Activated T-helper 1 cell treated with anti-CD3 and anti-CD28 coated beads, Interleukin-12 subunit alpha, Interleukin-12 subunit beta, Interleukin-2, Interleukin-4 antibody, amounts not matched to agents 30 ng/mL and 10 ng/mL and 1 ng/mL, durations not matched to agents 14 hours and 24 hours and 36 hours (primary cell): ENCODE data around the gene WWTR1. TPM values are rescaled to one million over a fixed set of nuclear protein-coding genes. Genes with fewer than 3 reads are reported as not detected.

Source experiments
- DNase-seq: peaks from one replicate; pipeline ENCODE4 v3.0.0; 2021; ENCODE audit warnings: low spot score
- H3K27ac Mint-ChIP-seq: one replicate; pipeline ENCODE4 v1.8.0; 2021; ENCODE audit warnings: mild to moderate bottlenecking, mixed read lengths
- H3K27me3 Mint-ChIP-seq: one replicate; pipeline ENCODE4 v1.8.0; 2022; ENCODE audit warnings: mild to moderate bottlenecking, moderate library complexity, mixed read lengths; ENCODE audit not compliant: insufficient read depth
- H3K36me3 Mint-ChIP-seq: one replicate; pipeline ENCODE4 v1.8.0; 2021; ENCODE audit warnings: low read depth, mixed read lengths
- H3K4me1 Mint-ChIP-seq: one replicate; pipeline ENCODE4 v1.8.0; 2021; ENCODE audit warnings: low read depth, mixed read lengths
- H3K4me3 Mint-ChIP-seq: one replicate; pipeline ENCODE4 v1.8.0; 2021; ENCODE audit warnings: mild to moderate bottlenecking, moderate library complexity, mixed read lengths
- H3K9me3 Mint-ChIP-seq: one replicate; pipeline ENCODE4 v1.8.0; 2021; ENCODE audit warnings: mixed read lengths
- intact Hi-C: fragments of 100-400 bp; cut with micrococcal nuclease; formaldehyde crosslinking; loops from one replicate; pipeline ENCODE4 v1.15.1; 2024
- total RNA-seq: library from RNA; stranded (reverse); gene quantifications from 2 replicates; pipeline ENCODE4 v1.2.3, GENCODE V29; 2022

Gene WWTR1
- total RNA-seq, 1 donor from 2014 or later: 0.57 TPM

DNA sequence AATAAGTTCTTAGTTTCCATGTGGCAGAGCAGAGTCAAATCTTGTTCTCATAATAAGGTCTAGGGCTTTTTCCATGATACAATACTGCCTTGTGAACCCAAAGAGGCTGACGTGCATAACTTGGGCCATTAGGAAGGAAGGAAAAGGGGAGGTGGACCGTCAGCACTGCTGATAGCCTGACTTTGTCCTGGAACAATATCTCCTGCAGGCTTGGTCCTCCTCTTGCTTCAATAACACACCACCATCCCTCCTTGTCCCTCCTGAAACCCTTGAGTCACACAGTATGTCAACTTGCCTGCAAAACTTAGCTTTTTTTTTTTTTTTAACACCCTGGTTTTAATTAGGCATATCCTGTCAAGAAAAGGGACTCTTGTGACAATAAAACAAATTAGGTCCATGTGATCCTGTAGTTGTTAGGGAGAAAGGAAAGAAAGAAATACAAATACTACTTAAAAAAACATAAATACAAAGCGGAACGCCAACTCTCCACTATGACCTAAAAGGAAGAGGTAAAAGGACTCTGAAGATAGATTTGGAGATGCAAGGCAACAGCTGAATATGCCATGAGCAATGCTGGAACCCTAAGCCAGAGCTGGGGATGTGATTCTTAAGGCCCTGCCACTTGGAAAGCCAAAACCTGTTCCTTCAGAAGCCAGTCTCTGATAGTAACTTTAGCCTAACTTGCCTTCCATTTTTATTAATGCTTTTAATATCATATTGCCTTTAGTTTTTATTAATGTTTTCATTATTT is 67.0 kb downstream of the WWTR1 start:
- no peaks in the 10 kb centered on the region for H3K4me1 Mint-ChIP-seq
- no peaks in the 10 kb centered on the region for H3K9me3 Mint-ChIP-seq
- H3K36me3 Mint-ChIP-seq: no peaks in the 10 kb centered on the region
- H3K27me3 Mint-ChIP-seq: peaks cover 21% of the 10 kb centered on the region
- H3K4me3 Mint-ChIP-seq: no peak overlapping the region
- intact Hi-C loops: no loop called here
- no peak for DNase-seq
- no peak overlapping the region for H3K27ac Mint-ChIP-seq

DNA sequence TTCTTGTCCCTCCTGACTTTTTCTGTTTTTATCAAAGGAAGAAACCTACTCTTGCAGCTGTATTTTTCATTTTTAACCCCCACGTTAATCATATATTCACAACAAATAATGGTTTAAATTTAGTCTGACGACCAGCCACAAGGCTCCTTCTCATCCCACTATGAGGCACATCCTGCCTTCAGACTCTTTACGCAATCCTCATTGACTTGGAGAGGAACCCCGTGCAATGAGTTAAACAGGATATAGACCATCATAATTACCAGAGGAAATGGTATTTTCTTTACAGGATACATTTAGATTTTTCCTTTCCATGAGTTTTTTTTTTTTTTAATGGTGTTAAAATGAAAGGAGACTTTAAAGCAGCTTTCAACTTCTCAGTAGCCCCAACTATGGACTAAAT is 68.5 kb downstream of the WWTR1 start:
- Mint-ChIP-seq H3K4me1 (no peaks in the 10 kb centered on the region), H3K36me3 (no peaks in the 10 kb centered on the region), H3K27ac (no peak overlapping the region), H3K27me3 (peaks cover 27% of the 10 kb centered on the region), H3K9me3 (no peaks in the 10 kb centered on the region), H3K4me3 (no peak overlapping the region)
- intact Hi-C loops: no loop called here
- no peak for DNase-seq

DNA sequence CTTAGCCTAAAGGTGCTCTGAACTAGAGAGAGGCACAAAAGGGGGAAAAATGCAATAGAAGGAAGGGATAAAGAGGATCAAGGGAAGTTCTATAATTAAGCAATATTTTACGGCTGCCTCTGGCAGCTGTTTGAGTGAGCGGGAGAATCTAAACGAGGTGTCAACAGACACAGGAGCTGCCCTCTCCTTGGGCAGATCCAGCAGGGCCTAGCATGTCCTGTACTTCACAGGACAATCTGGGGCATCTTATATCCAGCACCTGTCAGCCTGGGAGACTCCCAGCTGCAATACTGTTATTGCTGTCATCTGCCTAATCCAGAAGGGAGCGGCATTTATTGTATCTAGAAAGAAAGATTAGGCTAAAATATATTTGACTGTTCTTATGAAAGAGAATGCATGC is 68.9 kb downstream of the WWTR1 start:
- Mint-ChIP-seq H3K9me3 (no peaks in the 10 kb centered on the region), H3K4me1 (no peaks in the 10 kb centered on the region), H3K4me3 (no peak overlapping the region), H3K27me3 (peaks cover 31% of the 10 kb centered on the region), H3K27ac (no peak overlapping the region), H3K36me3 (no peaks in the 10 kb centered on the region)
- intact Hi-C loops: no loop called here
- DNase-seq: no peak

DNA sequence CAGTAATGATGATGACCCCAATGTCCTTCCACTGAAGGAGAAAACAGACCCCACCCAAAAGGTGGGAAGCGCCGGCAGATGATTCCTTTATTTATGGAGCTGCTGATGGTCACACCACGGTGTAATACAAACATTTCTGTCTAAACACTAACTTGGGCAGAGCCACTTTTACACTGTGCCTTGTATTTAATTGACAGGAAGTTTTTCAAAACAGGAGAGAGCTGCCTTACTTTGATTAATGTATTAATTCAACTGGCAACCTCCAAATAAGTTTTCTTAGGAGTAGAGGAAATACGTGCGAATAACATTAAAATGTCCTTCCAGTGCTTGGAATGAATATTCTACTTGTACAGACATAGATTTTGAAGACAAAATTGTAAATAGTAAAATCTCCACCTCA is 70.4 kb downstream of the WWTR1 start:
- DNase-seq: no peak
- Mint-ChIP-seq H3K4me1 (no peaks in the 10 kb centered on the region), H3K36me3 (no peaks in the 10 kb centered on the region), H3K27ac (no peak overlapping the region), H3K9me3 (no peaks in the 10 kb centered on the region), H3K4me3 (no peak overlapping the region), H3K27me3 (peaks cover 31% of the 10 kb centered on the region)
- intact Hi-C loops: no loop called here

DNA sequence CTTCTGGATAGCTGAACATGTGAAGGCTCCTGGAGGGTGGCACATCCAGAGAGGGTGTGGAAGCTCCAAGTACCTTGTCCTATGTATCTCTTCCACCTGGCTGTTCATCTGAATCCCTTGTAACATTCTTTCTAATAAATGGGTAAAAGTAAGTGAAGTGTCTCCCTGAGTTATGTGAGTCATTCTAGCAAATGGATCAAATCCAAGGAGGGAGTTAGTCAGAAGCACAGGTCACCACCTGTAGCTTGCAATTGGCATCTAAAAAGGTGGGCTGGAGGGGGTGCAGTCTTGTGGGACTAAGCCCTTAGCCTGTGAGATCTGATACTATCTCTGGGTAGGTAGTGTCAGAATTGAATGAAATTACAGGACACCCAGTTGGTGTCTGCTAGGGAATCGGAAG is 71.0 kb downstream of the WWTR1 start:
- no peak overlapping the region for H3K27ac Mint-ChIP-seq
- no peaks in the 10 kb centered on the region for H3K36me3 Mint-ChIP-seq
- H3K4me1 Mint-ChIP-seq: no peaks in the 10 kb centered on the region
- H3K9me3 Mint-ChIP-seq: no peaks in the 10 kb centered on the region
- H3K27me3 Mint-ChIP-seq: peaks cover 31% of the 10 kb centered on the region
- intact Hi-C loops: no loop called here
- no peak overlapping the region for H3K4me3 Mint-ChIP-seq
- DNase-seq: no peak

DNA sequence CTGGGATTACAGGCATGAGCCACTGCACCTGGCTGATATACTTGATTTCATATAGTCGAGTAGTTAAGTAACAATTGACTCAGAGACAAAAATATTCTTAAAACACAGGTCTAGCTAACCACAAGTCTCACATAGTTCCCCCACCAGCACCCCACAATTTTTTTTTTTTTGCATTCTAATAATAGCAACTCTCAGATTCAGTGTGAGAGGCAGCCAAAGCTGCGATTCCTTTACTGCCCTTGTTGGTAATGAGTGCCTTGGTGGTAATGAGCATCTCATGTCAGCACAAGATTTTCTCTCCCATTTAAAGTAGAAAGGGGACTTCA is 72.5 kb downstream of the WWTR1 start:
- Mint-ChIP-seq H3K9me3 (no peaks in the 10 kb centered on the region), H3K27ac (no peak overlapping the region), H3K4me1 (peaks cover 1% of the 10 kb centered on the region), H3K4me3 (no peak overlapping the region), H3K27me3 (peaks cover 30% of the 10 kb centered on the region), H3K36me3 (no peaks in the 10 kb centered on the region)
- DNase-seq: no peak
- intact Hi-C loops: no loop called here

DNA sequence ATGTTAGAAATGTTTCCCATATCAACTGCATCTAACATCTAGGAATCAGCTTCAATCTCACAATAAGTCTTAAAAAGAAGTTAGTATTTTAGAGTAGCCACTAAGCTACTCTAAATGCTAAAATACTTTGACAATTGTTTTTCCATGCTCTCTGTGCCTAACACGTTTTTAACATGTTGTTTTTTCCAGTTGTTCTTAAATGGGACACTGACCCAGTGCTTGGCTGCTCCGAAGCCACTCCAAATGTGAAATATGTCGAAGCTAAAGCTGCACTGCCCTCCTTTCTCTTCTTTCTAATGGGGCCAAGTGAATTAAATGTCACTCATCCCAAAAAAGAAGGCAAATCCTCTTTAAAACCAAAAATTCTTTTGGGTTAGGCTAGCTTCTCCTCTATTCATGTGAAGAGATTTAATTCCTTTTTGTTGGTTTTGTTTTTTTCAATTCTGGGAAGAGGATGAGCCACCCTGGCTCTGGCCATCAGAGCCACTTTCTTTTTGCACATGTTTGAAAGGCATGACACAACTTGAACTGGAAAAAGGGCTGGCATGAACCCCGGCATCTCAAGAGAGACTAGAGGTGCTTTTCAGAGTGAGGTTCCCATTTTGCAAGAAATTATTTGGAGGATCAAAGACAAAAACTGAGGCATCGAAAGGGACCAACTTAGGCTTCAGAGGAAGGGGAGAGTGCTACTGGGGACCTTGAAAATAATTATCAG is 73.7 kb downstream of the WWTR1 start:
- Mint-ChIP-seq H3K4me1 (peaks cover 14% of the 10 kb centered on the region), H3K9me3 (no peaks in the 10 kb centered on the region), H3K36me3 (no peaks in the 10 kb centered on the region), H3K27me3 (peaks cover 26% of the 10 kb centered on the region), H3K27ac (no peak overlapping the region), H3K4me3 (no peak overlapping the region)
- no peak for DNase-seq
- intact Hi-C loops: no loop called here

DNA sequence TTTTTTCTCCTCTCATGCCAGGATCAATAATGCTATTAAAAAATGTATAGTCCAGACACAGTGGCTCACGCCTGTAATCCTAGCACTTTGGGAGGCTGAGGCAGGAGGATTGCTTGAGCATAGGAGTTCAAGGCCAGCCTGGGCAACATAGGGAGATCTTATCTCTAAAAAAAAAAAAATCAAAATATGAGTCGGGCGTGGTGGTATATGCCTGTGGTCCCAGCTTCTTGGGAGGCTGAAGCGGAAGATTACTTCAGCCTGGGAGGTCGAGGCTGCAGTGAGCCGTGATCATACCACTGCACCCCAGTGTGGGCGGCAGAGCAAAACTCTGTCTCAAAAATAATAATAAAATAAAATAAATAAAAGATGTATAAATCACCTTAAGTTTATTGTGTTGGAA is 75.4 kb downstream of the WWTR1 start:
- no peak for DNase-seq
- no peak overlapping the region for H3K4me3 Mint-ChIP-seq
- H3K27me3 Mint-ChIP-seq: peaks cover 26% of the 10 kb centered on the region
- H3K36me3 Mint-ChIP-seq: peaks cover 3% of the 10 kb centered on the region
- H3K4me1 Mint-ChIP-seq: peaks cover 22% of the 10 kb centered on the region
- H3K27ac Mint-ChIP-seq: no peak overlapping the region
- intact Hi-C loops: no loop called here
- no peaks in the 10 kb centered on the region for H3K9me3 Mint-ChIP-seq

DNA sequence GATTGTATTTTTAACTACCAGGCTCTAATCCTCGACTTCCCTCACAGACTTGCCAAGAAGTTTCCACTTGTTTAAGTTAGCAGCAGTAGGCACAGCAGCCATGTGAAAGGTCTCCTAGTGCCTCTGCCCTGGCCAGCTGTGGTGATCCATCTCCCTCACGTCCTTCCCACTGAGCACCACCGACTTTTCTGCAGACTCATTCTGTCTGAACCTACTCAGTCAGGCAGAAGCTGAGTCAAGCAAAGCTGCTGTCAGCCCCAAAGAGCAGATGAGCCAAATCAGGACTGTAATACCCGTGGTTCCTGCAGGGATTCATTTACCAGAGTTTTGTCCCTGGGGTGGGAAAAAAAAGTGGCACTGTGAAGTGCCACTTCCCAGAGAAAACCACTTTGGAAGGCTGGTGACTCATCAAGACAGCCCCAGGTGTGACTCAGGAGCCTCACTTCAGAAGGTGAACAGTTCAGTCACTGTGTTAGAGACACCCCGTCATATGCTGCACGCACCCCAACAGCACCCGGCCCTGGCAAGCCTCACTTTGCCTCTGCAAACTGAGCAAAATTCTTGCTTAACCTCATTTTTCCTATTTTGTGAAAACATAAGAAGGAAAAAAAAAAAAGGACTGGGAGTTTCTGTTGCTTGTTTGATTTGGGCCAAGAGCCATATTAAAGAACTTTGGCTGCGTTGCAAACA is 76.0 kb downstream of the WWTR1 start:
- Mint-ChIP-seq H3K4me1 (peaks cover 22% of the 10 kb centered on the region), H3K4me3 (no peak overlapping the region), H3K27me3 (peaks cover 26% of the 10 kb centered on the region), H3K9me3 (no peaks in the 10 kb centered on the region), H3K36me3 (peaks cover 3% of the 10 kb centered on the region), H3K27ac (no peak overlapping the region)
- no peak for DNase-seq
- intact Hi-C loops: no loop called here

DNA sequence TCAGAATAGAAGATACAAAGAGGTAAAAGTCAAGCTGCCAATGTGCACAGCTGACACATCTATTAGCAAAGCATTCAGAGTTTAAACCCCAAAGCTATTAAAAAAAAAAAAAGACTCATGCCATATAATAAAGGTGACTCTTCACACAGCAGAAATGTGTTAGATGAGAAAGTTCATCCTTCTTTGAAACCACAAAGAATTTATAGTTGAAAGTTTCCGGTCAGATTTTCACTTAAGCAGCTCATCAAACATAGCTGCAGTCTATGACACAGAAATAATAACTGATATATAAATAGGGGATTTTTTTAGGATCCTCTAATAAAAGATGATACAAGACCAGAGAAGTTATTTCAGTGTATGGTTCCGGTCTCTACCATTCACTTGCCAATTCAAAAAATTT is 76.6 kb downstream of the WWTR1 start:
- Mint-ChIP-seq H3K4me3 (no peak overlapping the region), H3K36me3 (peaks cover 3% of the 10 kb centered on the region), H3K4me1 (peaks cover 27% of the 10 kb centered on the region), H3K9me3 (no peaks in the 10 kb centered on the region), H3K27me3 (peaks cover 24% of the 10 kb centered on the region), H3K27ac (no peak overlapping the region)
- DNase-seq: no peak
- intact Hi-C loops: no loop called here

DNA sequence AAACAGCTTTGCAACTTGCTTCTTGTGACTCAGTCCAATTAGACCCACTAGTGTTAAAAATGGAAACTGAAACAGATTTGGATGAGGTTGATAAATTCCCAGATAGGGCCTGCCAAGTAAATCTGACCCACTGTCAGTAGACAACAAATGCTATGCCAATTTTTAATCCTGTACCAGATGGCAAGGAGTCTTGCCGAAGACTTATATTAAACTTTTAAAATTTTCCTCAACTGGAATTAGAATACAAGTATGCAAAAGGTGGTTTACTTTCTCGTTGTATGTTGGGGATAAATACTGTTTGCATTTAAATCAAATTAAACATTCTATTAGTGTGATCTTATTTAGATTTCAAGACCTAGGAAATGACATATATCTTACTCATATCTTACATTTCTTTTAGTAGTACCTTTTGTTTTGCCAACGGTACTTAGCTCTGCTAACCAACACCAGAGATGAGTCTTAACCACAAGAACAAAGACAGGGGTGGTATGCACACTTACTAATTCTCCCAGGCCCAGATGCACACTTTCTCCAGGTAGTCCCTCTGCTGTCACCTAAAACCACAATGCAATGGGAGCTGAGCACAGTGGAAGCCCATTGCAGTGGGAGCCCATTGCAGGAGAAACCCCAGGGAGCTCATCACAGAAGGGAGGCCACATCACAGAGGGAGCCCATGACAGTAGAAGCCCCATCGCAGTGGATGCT is 77.8 kb downstream of the WWTR1 start:
- H3K27me3 Mint-ChIP-seq: peaks cover 16% of the 10 kb centered on the region
- no peak overlapping the region for H3K27ac Mint-ChIP-seq
- no peaks in the 10 kb centered on the region for H3K9me3 Mint-ChIP-seq
- H3K36me3 Mint-ChIP-seq: peaks cover 3% of the 10 kb centered on the region
- intact Hi-C loops: loop anchor here (1.0 kb wide), 2 partner anchors 40 to 122 kb away; no protein-coding TSS in a partner anchor
- peaks cover 39% of the 10 kb centered on the region for H3K4me1 Mint-ChIP-seq
- no peak for DNase-seq
- H3K4me3 Mint-ChIP-seq: no peak overlapping the region

DNA sequence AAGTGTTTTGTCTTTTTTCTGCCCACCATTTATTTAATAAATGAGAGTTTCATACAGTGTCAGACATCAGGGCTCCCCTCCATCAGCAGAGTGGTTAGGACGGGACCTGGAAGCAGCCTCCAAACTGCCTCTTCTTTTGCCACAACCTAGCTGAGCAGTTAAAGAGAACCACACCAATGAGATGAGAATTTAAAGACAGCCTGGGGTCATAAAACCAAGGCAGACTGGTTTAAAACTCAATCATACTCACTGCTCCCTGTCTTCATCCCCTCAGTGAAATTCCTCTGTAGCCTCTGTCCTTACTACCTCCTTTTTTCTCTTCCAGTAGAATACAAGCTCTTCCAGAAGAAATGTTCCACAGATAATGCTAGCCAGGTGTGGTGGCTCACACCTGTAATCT is 78.7 kb downstream of the WWTR1 start:
- Mint-ChIP-seq H3K9me3 (peaks cover 2% of the 10 kb centered on the region), H3K27ac (no peak overlapping the region), H3K27me3 (peaks cover 12% of the 10 kb centered on the region), H3K36me3 (peaks cover 5% of the 10 kb centered on the region), H3K4me3 (no peak overlapping the region), H3K4me1 (peaks cover 45% of the 10 kb centered on the region)
- intact Hi-C loops: no loop called here
- DNase-seq: no peak

DNA sequence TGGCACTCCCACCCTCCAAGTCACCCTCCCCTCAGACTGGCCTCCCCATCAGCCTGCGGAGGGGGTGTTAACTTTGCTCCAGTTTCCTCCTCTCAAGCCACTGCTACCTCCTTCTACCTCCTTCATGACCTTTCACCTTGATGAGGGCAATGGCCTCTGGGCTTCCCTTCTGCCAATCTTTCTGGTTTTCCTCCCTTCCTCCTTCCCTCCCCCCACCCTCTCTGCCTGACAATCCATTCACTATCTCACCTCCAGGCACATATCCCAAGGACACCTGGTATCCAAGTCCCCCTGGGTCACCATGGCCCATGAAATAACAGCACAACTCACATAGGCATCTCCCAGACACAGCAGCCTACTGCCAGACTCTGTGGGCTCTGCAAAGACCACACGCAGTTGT is 80.0 kb downstream of the WWTR1 start:
- H3K27ac Mint-ChIP-seq: no peak overlapping the region
- H3K9me3 Mint-ChIP-seq: peaks cover 3% of the 10 kb centered on the region
- peaks cover 5% of the 10 kb centered on the region for H3K36me3 Mint-ChIP-seq
- H3K4me1 Mint-ChIP-seq: peaks cover 49% of the 10 kb centered on the region
- intact Hi-C loops: no loop called here
- no peak overlapping the region for H3K4me3 Mint-ChIP-seq
- no peak for DNase-seq
- peaks cover 3% of the 10 kb centered on the region for H3K27me3 Mint-ChIP-seq
